ENCODE data around the gene RTP5. TPM values are rescaled to one million over a fixed set of nuclear protein-coding genes. Genes with fewer than 3 reads are reported as not detected.

The RTP5 gene
- total RNA-seq, 2 donors from 2014 or later = 0.12 TPM; not detected in 1

DNA sequence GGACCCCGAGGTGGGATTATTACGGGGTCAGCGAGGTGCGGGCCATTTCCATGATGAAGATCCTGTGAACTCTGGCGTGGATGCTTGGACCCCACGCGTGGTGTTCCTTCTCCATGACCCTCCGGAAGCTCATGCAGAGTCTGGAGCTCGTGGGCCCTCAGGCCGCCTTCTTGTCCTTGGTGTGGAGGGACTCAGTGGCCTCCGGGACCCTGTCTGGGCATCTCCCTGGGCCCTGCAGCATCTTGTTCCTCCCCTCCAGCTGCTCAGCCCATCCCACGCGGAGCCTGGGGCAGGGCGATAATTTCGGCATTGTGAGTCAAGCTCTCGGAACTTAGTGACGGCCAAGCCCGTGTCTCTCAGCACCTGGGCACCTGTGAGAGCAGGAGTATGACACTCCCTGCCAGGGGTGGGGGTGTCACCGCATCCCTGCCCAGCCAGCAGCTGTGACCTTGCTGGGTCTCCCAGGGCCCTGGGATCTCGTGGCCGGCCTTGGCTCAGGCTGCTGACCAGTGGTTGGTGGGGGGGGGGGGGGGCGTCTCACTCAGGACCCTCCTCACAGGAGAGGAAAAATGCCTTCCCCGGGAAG lies 24.6 kb downstream of the RTP5 start:
- ATAC-seq (no peak), DNase-seq (peak; percentile 16)
- intact Hi-C loops (cut with DNase I) = no loop called here

DNA sequence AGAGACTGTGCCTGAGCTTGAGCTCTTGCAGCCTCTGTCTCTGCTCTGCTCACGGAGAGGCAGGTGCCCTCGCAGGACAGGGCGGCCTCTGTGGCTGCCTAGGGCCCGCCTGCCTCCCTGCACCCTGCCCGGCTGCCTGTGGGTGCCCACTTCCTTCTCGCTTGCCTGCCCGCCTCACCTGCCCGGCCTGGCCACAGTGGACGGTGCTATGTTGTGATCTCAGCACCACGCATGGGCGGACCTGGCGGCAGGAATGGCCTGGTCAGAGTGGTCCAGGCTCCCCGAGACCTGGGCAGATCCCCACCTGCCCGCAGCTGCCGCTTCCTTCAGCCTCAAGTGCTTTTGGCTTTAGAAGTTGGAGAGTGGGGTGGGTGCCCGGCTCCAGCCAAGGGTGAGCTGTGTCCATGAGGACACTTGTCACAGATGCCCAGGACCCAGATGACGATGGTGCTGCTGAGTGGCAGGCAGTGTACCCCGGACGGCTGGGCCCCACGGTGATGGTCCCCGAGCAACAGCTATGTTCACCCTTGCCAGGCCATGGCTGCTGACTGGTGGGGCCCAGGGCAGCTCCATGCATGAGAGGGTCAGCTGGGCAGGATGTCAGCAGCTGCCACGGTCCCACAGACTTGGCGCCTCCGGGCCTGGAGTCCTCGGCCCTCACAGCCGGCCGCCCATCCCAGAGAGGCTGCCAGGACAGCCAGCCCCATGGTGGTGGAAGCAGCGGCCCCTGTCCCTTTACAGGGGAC lies 25.3 kb downstream of the RTP5 start:
- intact Hi-C loops (cut with DNase I) = no loop called here
- peak; percentile 28 for DNase-seq
- no peak for ATAC-seq

DNA sequence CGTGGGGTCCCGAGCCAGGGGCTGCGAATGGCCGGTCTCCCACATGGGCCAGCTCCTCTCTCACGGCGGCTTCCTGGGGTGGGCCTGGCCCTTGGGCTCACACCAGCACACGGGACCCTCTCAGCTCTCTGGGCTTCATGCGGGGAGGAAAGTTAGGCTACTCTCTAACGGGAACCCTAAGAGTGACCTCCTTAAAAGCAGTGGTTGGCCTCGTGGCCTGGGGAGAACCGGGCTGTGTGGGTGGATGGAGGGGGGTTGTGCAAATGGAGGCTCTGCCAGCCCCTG lies 25.8 kb downstream of the RTP5 start:
- DNase-seq (no peak), ATAC-seq (no peak)
- intact Hi-C loops (cut with DNase I) = no loop called here

DNA sequence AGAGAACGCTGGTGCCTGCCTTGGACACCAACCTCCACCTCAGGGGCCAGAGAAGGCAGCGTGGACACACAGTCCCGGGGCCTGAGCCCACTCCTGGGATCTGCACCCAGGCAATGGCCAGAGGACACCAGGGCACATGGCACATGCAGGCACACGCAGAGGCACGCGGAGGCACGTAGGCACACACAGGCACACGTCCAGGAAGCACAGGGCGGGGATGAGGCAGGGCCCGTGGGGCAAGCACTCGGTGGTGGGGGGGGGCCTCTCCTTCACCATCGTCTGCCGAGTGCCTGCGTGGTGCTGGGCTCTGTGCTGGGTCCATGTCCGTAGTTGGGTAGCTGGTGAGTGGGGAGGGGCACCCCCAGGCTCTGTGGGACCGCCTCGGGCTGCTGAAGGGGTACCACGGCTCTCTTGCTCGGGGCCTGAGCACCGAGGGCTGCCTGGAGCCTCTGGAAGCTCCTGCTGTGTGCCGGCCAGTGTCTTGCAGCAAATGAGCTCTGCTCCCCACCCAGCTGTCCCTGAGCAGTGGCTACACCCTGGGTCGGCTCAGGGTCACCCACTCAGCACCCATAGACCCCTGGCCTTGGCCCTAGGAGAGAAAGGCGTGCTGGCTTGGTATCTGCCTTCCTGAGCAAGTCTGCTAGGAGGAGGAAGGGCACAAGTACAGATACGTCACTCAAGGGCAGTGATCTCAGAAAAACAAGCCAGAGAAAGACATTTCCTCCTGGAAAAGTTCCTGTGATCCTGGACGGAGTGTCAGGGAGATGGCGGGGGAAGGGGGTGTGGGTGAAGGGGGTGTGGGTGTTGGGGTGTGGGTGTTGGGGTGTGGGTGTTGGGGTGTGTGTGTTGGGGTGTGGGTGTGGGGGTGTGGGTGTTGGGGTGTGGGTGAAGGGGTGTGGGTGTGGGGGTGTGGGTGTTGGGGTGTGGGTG lies 26.4 kb downstream of the RTP5 start:
- ATAC-seq (peak in 1 of 2 donors; percentile 17), DNase-seq (peak; percentile 33)
- intact Hi-C loops (cut with DNase I) = no loop called here

DNA sequence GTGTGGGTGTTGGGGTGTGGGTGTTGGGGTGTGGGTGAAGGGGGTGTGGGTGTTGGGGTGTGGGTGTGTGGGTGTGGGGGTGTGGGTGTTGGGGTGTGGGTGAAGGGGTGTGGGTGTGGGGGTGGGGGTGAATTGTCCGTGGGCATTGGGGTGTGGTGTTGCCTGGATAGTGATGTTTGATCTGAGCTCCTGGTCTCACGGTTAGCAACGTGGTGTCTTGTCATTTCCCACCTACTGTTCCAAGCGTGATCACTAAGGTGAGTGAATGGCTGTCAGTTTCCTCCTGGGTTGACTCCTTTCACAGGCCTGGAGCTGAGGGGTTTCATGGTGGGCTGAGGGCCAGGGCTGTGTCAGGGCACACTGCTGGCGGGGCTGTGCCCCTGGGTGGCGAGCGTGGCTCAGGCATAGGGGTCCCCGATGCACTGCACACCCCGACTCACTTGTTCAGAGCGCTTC lies 27.2 kb downstream of the RTP5 start:
- ATAC-seq = no peak
- peak; percentile 6 for DNase-seq
- intact Hi-C loops (cut with DNase I) = no loop called here

GRCh38 chr2:241897231-241897916 lies 27.8 kb downstream of the RTP5 start:
- intact Hi-C loops (cut with DNase I) = no loop called here
- DNase-seq = peak; percentile 4

GRCh38 chr2:241898463-241899270 lies 29.1 kb downstream of the RTP5 start:
- intact Hi-C loops (cut with DNase I) = no loop called here
- no peak for ATAC-seq
- peak; percentile 6 for DNase-seq

More at GRCh38 chr2:241897231-241897916, 27.8 kb downstream of the RTP5 start:
- ATAC-seq = no peak

- ATAC-seq (peak; percentile 30 to 34), DNase-seq (no peak)
- intact Hi-C loops (cut with DNase I) = no loop called here
These were observed 30.9 kb downstream of the RTP5 start for GRCh38 chr2:241900251-241901017.

DNA sequence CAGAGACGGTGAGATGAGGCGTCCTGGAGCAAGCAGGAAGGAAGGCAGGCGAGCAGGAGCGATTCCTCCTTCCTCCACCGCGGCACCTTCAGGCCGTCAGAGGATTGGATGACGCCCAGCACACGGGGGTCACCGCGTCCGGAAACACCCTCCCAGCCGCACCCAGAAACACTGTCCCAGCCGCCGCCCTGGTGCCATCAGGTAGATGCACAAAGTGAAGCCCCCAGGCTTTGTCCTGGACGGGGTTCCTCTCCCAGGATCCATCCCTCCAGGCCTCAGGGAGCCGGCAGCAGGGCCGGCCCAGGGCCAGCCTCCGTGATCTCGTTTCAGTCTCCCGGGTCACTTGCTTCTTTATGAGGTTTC lies 31.5 kb downstream of the RTP5 start:
- ATAC-seq = no peak

GRCh38 chr2:241901500-241902351 lies 32.2 kb downstream of the RTP5 start:
- intact Hi-C loops (cut with DNase I) = no loop called here
- no peak for DNase-seq
- peak; percentile 5 to 15 for ATAC-seq

More for the DNA sequence above, 31.5 kb downstream of the RTP5 start:
- intact Hi-C loops (cut with DNase I) = no loop called here
- DNase-seq = no peak

- DNase-seq (peak; percentile 26), ATAC-seq (peak in 1 of 2 donors; percentile 10)
- intact Hi-C loops (cut with DNase I) = no loop called here
These were observed 32.9 kb downstream of the RTP5 start for GRCh38 chr2:241902357-241902991.

- ATAC-seq (no peak), DNase-seq (no peak)
- intact Hi-C loops (cut with DNase I) = no loop called here
These were observed 33.8 kb downstream of the RTP5 start for GRCh38 chr2:241903121-241904010.

DNA sequence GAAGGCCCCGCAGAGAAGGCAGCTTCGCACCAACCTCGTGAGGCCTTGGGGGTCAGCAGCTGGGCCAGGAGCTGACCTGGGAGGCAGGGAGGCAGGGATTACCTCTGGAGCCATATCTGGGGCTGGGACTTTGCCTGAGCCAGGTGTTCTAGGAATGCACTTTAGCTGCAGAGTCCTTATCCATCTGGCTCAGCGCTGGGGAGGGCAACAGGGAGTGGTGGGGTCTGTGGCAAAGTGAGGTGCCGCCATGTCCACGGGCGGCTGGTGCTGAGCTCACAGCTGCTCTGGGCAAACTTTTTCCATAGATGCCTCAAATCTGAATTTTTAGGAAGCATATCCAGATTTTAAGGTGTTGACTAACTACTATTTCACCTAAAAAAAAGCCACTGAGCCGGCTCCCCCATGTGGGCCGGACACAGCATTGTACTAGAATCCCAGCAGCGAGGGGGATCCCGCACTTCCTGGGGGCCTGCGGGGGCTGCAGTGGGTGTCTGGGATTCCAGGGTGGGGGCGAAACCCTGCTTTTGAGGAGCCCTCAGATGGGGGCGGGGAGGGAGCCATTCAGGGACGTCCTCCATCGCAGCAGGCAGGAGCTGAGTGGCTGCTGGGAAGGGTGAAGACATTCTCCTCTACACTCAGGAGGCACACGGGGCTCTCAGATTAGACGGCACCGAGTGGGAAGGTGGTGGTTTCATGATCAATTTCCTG lies 34.6 kb downstream of the RTP5 start:
- ATAC-seq (no peak), DNase-seq (no peak)
- intact Hi-C loops (cut with DNase I) = no loop called here

DNA sequence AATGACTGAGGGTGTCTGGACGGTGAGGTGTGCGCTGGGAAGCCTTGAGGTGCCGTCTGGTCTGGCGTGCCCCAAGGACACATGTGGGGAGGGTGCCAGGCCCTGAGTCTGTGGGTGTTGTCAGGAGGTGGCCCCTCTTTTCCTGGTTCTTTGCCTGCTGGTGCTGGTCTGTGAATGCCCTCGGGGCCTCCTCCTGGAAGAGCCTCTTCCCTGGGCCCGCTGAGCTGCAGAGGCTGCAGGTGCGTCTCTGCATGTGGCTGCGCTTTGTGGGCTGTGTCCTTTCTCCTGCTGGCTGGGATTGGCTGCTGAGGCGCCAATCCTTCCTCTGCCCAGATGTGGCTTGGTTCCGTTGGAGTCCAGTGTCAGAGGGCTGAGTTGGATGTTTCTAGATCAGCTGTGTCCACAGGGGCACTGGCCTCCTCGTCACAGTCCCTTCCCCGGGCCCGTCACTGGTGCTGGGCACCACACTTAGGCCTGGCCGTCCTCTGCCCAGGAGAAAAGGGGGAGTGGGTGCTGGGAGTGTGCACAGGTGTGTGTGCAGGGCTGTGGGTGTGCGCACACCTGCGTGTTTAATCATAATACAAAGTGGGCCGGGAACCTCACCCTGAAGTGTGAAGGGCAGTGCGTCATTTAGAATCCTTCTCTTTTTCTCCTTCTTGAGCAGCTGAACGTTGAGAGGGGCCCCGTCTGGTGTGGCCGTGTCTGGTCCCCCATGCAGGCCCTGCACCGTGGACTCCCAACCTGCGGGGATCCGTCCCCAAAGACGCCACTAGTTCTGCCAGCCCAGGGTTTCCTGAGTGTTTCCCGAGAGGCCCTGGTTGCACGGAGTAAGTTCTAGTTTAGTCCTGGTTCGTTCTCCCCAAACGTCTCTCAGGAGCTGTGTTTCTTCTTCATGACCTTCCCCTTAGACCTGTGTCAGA lies 35.5 kb downstream of the RTP5 start:
- ATAC-seq = no peak
- intact Hi-C loops (cut with DNase I) = no loop called here
- DNase-seq = no peak

All from left cardiac atrium (tissue), 4 donors.